T1000 (cell line): ENCODE measurements around the gene CNTN4.

ENCODE experiments used
- DNase-seq: peaks from one replicate; lab custom pipeline; 2025; ENCODE audit warnings: mixed read lengths; lab: John Stamatoyannopoulos, UW

The CNTN4 gene

GRCh38 chr3:3101660-3102458, 1003.2 kb downstream of the CNTN4 start:
- DNase-seq, result no peak

DNA sequence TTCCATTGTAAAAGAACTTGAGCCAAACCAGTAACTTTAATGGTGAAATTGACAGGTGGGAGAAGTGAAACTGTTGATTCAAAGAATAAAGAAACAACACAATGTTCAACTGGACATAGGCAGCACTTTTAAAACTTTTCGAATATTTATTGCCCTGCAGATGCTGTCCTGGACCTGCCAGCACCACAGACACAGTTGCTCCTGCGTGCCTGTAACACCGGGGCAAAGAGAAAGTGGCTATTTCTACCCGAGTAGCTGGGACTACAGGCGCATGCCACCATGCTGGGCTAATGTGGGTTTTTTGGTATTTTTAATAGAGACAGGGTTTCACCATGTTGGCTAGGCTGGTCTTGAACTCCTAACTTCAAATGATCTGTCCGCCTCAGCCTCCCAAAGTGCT, 1004.1 kb downstream of the CNTN4 start:
- no peak for DNase-seq

DNA sequence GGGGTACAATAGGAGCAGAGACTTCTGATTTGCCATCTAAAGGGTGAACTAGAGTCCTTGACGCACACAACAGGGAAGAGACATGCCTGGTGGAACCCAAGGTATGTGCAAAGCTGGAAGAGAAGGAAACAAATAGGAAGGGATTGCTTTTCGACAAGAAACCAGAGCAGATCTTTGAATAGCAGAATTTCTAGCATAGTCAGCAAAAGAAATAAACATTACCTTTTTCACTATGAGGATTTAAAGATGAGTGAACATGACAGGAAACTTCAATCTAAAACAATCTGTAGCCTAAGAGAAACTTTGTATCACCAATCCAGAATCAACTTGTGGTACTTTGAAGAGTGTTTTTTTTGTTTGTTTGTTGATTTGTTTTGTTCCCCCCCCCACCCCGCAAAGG, 1006.6 kb downstream of the CNTN4 start:
- no peak for DNase-seq

DNA sequence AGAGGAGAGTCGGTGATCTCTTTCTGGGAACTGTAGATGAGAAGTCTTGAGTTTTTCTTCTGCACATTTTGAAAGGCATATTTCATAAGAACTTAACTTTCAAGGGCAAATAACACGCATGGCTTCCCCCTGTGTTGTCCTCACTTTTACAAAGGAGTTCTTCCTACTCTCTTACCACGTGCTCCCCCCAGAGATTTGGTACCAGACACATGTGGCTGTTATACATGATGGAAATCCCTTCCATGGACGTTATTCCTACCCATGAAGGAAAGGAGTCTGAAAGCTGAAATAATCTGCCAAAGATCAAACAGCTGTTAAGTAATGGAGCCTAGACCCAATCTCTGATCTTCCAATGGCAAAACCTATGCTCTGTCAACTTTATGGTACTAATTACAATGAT, 1007.1 kb downstream of the CNTN4 start:
- DNase-seq, result no peak

DNA sequence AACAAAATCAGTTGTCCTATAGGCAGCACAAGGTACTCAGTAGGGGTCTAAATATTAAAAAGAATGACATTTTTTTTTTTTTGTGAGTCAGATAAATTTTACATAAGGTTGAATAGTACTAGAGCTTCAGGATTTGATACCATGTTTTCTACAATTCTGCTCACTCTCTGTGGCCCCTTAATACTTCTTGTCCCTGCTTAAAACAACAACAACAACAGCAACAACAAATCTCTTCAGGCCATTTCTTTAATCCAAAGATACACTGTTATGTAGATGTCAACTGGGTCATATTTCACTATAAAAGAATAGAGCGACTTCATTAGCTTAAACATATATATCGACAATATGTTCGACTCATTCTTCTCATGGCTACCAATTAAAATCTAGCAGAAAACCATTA, 1008.5 kb downstream of the CNTN4 start:
- no peak for DNase-seq
